HTERT RPE-1 (cell line): ENCODE measurements around the gene ST3GAL4.
"Not testable (repeated sequence)": the region's sequence is repeated elsewhere in the genome, so short reads cannot be mapped to it uniquely, and the experiment has no call there.

Source experiments
- in situ Hi-C: fragments of 300-500 bp; cut with MboI; formaldehyde crosslinking; loops from 4 replicates; pipeline ENCODE4 v1.14.3; 2020; ENCODE audit warnings: low sequenced_read_pairs

Gene ST3GAL4

DNA sequence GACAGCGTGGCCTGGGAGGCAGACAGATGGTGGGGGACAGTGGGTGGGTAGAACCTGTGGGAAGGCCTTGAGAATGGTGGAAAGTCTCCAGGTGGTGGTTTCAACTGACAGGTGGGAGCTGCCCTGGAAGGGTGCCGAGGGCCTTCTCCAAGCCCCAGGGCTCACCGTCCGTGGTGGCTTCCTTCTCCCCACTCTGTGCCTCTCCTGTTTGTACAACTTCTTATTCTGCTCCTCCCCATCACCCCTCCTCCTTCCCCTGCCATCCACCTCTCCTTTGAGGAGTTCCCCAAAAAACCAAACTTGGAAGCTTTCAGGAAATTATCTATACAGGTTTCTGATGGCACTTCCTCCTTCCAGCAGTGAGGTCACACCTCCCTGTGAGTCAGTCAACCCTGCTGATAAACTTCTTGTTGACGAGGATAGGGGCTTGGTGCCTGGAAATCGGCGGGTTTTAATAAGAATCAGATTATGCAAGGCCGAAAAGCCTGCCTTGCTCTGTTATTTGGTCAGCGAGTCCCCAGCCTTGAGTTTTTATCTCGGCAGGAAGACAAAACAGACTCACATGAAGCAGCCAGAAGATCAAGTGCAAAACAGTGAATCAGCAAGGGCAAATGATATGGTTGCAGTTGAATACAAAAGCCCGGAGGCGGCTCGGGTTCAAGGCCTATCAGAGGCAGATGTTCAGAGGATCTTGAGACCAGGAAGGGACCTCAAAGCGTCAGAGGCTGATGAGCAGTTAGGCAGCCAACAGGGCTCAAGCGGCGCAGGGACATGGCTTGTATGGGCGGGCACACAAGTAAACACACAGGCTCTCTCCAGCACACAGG, 9.5 kb upstream of the ST3GAL4 start:
- in situ Hi-C loops: no loop called here

DNA sequence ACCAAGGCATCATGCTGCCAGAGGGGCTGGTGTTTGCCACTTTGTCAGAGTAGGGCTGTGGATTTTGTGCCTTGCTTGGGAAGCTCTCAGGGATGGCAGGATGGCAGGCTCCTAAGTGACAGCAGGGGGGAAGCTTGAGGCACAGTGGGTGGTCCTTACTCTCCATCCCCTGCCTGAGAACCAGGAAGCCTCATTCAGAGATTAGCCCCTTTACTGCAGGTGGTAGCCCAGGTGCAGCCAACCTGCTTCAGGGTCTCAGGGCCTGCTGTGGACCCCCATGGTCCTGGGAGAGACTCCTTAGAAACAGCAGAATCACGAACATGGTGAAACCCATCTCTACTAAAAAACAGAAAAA, 8.9 kb upstream of the ST3GAL4 start:
- in situ Hi-C loops: no loop called here

DNA sequence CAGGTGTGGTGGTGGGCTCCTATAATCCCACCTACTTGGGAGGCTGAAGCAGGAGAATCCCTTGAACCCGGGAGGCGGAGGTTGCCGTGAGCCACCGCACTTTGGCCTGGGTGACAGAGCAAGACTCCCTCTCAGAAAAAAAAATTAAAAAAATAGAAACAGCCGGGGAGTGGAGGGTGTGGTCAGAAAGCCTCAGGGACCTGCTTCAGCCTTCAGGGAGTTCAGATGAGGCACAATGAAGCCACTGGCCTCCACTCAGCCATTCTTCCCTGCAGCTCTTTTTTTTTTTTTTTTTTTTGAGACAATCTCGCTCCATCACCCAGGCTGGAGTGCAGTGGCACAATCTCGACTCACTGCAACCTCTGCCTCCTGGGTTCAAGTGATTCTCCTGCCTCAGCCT, 8.5 kb upstream of the ST3GAL4 start:
- in situ Hi-C loops: not testable (repeated sequence)

DNA sequence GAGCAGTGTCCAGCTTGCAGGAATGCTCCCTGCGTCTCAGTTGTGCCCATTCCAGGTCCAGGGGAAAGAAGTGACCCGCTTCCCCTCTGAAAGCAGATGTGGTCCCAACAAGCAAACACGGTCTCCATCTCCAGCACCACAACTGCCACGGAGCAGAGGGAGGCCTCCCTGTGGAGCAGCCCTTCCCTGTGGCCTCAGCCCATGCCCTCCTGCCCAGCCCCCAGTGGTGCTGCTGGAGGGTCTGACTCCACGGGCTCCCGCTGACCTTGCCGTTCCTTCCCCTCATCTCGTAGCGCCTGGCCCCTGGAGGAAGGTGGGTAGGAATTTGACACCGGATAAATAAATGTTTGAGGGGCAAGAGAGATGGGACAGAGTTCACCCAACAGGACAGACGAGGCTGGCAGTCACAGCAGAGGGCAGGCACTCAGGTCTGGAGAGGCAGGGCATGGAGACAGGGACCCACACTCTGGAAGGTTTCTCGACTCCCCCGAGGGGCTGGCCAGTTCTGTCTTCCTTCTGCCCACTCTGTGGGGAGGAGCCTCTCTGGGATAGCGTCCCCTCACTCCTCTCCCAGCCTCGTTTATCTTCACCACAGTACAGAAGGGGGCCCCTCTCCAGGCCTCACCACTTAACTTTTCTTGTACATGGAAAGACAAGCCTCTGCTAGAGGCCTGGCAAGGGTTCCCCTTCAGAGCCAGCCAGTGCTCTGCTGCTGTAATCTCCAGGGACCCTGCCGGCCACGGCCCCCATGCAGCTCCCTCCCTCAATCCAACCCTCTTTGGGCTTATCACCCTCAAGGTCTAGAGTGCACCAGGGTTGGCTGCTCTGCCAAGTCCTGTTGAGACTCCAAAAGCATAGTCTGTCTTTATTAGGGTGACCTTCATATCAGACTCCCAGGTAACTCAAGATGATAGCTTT, 7.5 kb upstream of the ST3GAL4 start:
- in situ Hi-C loops: no loop called here

DNA sequence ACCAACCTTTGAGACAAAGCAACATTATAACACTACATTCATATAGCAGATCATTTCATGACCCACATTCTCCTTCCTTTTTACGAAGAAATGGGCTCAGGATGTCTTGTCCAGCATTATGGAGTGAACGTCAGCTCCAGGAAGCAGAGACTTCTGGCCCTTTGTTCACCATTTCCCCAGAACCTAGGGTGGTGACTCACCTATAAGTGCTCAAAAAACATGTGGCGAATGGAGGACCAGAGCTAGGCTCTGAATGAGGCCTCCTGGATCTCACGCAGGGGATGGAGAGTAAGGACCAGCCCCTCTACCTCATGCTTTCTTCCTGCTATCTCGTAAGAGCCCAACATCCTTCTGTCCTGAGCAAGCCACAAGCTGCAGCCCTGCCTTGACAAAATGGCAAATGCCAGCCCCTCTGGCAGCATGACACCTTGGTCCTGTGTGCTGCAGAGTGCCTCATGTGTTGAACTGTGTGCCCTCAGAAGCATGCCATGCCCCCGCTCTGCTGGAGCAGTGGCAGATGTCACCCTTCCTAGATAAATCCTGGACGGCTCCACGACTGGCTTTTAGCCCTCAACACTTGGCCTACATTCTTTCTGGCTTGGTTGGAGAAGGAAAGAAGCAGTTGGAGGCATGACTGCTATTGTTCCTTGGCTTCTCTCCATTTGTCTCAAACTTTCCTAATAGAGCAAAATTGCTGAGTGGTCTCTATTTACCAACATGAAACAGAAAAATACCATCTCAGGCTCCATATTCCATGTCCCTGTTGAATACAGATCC, 6.5 kb upstream of the ST3GAL4 start:
- in situ Hi-C loops: no loop called here

DNA sequence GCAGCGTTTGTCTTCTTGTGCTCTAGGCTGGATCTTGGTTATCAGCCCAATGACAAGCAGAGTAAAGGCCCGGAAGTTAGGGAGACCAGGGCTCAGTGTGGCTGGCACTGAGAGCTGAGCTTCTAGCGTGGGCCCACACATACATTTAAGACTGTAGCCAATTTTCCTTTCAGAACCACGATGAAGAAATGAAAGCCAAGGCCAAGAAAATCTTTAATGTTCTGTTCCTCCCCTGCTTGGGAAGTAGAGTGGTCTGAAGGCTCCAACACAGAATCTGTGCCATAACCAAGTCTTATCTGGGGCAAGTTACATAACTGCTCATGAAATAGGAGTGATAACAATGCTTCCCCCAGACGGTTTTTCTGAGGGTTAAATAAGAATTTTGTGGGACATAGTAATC, 4.7 kb upstream of the ST3GAL4 start:
- in situ Hi-C loops: no loop called here

DNA sequence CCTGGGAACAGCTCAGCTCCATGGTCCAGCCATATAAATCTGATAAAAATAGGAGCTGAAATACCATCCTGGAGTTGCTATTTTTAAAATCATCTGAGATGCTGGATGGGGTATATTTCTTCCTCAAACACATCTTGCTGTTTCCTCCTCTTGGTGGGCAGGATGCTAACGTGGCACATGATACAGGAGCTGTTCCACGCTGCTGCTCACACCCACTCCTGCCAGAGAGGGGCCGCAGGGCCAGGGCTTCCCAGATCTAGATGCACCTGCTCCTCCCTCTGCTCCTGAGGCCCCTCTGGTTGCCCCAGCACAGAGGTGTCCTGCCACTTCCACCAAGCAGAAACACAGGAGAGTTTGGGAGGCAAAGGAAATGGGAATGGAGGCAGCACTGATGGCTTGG, 3.3 kb upstream of the ST3GAL4 start:
- in situ Hi-C loops: no loop called here

DNA sequence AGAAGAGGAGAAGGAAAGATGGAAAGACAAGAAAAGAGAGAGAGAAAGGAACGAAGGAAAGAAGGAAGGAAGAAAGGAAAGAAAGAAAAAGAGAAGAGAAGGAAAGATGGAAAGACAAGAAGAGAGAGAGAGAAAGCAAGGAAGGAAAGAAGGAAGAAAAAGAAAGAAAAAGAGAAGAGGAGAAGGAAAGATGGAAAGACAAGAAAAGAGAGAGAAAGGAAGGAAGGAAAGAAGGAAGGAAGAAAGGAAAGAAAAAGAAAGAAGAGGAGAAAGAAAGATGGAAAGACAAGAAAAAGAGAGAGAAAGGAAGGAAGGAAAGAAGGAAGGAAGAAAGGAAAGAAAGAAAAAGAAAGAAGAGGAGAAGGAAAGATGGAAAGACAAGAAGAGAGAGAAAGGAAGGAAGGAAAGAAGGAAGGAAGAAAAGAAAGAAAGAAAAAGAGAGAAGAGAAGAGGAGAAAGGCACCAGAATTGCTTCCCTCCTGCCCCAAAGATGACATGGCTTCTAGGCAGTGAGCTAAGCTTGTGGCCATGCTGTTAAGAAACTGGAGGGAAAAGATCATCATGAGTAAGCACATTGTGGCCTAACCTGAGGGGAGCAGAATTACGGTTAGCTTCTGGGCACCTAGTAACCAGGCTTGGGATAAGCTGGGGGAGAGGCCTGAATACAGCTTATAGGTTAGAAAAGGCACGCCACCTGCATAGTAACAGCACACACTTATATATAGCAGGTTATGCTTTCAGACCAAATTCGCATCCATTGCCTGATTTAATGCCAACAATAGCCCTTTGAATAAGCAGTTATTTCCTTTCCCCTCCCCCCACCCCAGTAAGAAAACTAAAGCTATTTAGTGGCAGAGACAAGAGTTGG, 2.3 kb upstream of the ST3GAL4 start:
- in situ Hi-C loops: no loop called here

DNA sequence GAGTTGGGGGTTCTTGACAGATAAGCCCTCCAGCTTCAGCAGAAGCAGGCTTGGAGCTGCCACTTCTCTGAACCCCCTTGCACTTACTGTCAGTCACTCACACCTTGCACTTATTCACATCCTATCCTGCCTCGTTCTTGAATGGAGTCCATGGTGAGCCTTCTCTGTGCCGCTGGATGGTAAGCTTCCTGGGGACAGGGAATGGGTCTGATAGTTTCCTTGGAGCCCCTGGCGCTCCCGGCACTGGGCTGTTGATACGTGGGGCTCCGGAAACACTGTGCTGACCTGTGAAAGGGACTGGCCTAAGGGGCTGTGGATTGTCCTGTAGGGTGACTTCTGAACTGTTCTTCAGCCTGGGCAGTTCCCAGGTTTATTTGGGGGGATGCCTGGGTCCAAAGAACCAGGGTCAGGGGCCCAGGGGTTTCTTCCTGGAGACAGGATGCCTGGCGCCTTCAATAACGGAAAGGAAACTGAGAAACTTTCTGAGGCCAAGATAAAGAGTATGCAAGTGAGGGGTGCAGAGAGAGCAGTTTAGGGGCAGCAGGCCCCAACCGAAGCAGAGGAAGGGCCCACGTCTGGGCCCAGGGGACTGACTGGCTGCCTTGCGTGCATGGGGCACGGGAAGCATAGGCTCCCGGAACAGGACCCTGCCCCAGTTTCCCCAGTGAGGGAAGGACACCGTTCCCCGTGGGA, 709 bp upstream of the ST3GAL4 start:
- in situ Hi-C loops: no loop called here

DNA sequence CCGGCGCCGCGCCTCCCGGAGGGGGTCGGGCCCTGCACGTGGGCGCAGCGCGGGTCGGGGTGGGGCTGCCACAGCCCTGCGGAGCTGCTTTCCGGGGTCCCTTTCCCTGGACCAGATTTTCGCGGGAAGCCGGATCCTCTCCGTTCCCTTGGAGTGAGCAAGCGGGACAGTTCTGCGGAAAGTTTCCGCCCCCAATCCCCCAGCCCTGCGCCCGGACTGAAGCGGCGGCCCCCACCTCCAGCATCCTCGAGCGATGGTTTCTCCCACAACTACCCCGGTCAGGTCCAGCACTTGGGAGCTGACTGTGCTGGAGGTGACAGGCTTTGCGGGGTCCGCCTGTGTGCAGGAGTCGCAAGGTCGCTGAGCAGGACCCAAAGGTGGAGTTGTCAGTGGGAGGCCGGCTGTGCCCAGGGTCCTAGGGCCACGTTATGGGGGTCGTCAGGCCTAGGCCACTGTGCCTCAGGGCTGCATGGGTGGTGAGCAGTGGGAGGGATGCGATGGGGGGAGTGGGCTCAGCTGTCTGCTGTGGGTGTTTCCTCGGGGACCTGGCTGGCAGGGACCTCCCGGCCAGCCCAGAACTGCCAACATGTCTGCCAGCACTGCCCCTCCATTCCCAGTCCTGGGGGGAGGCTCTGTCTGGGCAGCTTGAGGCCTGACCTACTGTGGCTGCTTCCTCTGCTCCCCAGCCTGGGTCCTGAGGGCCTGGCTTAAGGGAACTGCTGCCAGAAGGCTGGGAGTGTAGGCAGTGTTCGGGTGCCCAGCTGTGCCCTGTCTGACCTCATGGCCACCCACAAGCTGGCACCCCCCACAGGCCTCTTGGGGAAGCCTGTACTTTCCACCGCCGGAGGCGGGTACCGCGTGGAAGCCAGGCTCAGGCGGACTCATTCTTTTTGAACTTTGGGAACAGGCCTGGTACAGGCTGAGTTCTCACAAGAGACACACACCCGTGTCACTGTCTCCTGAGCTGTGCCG, 726 bp downstream of the ST3GAL4 start:
- in situ Hi-C loops: no loop called here

DNA sequence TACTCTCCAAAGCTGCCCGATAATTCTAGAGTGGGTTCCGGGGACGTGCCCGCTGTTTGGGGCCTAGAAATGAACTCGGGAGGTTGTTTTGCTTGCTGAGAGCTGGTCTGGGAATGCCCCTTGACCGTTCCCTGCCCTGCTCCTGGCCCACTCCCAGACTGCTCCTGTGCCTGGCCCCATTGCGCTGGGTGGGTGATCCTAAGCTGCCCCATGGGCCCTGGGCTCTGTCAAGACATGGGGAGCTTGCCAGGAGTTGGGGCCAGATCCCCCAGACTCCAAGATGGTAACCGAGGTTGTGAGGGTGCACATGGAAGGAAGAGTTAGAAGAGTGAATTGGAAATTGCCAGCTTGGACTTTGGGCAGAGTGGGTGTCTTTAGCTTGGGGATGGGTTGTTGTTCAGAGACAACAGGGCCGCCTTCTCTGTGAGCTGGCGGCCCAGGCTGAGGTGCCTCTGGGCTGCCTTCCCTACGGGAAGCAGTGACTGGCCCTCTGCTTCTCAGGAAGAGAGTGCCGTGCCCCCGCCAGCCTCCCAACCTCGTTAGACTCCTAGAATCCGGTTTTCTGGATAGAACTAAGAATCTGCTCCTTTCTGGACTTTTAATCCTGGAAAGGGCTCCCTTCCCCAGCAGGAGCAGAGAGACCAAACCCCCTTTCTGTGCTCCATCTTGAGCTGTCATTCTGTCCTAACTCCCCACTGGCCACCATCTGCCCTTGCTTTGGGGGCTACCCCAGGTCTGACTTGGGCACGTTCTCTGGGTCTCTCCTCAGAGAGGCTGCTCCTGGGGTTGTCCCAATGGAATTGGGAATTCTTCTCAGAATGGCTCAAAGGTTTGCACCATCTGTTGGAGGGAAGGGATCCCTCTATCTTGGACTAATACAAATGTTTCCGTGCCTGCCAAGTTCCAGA, 1.8 kb downstream of the ST3GAL4 start:
- in situ Hi-C loops: no loop called here

DNA sequence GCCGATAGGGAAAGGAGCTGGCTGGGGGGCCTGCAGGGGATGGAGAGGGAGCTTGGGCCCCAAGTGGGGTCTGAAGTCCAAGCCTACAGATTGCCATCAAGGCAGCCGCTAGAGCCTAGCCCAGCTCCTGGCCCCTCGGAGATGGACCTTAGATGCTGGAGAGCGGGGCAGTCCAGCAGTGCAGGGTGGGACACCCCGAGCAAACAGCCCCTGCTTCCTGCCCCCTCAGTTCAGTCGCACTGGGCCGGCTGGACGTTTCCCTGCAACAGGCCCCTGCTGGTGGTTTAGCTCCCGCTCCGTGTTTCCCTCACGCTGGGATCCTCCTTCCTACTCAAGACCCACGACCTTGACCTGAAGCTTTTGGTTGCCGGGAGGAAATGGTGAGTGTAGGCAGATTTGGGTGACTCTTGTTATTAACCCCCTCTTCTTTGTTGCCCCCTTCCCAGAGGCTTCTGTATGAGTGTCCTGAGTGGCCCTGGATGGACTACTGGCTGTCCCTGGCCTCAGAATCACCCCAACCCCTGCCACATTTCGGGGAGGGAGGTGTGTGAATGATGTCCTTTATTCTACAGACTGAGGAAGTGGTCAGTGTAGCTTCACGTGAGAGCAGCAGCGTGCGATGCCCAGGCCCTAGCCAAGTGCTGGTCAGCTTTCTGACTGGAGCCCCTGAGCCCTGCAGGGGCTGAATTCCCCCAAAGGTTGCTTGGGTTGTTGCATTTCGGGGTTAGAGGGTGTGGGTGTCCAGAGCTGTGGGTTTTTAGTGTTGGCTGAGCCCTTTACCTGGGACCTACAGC, 2.7 kb downstream of the ST3GAL4 start:
- in situ Hi-C loops: no loop called here

DNA sequence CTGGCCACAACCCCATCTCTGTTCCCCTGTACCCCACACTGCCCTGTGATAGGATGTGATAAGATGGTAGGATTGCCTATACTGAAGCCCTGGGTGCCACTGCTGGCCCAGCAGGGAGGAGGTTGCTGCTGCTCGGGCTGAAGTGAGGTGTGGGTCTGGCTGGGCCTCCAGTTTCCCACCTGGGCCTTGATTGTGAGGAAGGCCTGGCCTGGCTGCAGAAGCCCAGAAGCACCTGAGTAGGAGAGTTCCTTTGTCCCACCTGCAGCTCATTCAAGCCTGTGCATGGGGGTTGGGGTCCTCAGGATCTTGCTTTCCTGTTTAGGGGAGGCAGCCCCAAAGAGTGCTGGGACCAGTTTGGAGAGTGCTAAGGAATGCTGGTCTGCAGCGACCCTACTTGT, 3.3 kb downstream of the ST3GAL4 start:
- in situ Hi-C loops: no loop called here

DNA sequence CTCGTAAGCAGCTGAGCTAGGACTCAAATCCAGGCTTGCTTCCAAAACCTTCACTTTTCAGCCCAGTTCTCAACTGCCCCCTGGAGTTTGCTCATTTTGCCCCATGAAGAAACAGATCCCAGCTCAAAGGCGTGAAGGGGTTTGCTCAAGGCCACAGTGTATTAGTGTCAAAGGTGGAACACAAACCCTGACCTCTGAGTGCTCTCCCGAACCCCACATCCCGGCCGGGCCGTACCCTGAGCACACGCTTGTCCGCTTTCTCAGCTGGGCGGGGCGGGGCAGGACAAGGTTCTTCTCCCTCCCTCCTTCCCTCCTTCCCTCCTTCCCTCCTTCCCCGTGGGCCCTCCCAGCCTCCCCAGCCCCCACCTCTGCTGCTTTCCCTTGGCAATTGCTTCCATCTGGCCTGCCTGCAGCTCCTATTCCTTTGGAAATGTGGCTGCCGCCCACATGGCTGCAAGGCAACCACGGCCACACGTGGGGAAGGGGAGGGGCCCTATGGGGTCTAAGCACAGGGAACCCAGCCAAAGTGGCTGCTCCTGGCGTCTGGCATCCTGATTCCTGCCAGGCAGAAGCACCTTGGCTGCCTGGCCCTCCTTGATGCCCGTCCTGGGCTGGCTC, 4.1 kb downstream of the ST3GAL4 start:
- in situ Hi-C loops: no loop called here

DNA sequence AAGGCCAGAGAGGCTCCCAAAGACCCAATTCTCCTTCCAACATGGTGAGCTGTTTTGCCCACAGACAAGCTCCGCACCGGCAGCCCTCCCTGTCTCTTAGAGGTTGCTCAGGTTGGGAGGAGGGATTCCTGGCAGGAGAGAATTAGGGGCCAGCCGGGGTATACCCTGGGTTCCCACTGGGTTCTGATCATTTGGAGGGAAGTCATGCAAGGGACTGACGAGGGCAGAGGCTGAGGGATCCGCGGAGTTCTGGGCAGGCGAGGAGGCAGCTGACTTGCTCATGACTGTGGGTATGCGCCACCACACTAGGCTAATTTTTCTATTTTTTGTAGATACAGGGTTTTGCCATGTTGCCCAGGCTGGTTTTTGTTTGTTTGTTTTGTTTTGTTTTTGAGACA, 4.6 kb downstream of the ST3GAL4 start:
- in situ Hi-C loops: no loop called here

DNA sequence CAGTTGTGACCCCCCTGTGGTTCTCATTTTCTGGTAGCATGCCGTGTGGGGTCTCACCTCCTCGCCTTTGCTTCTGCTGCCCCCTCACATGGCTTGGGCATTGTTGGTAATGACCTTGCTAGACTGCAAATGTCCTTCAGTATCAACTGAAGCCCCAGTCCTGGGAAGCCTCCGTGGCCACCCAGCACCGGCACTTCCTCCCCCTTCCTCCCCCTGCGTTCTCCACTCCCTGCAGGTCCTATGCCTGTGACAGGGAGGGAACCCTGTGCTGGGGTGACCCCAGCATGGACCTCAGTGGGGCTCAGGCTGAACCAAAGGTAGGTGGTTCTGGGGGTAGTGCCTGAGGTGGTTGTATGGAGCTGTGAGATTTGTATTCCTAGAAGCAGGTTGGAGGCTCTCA, 5.9 kb downstream of the ST3GAL4 start:
- in situ Hi-C loops: no loop called here
